ENCODE results near the gene ZSCAN12. TPM values are rescaled to one million over a fixed set of nuclear protein-coding genes. Genes with fewer than 3 reads are reported as not detected.

ZSCAN12 gene
- polyA plus RNA-seq, 1 donor from 2014 or later, result 20.3 TPM

DNA sequence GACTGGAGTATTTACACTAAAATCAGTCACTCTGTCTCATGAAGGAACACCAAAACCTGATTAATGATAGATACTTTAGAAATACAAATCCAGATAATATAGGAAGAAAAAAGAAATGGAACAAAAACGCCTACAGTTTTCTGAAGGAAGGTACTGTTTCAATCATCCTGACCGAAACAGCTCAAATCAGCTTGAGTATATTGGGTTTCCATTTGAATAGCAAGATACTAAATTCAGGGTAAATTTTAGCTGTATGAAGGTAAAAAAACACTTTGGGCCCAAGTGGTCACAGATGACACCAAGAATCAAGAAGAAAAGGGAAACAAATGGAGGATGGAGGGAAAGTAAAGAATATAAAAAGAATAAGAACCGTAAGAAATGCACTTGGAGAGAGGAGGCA, 36.9 kb upstream of the ZSCAN12 start:
- no peak overlapping the region for H3K4me3 ChIP-seq (ENCODE audit: low read length)
- no peaks in the 10 kb centered on the region for H3K36me3 ChIP-seq (ENCODE audit: insufficient read depth, low read length)
- H3K27me3 ChIP-seq (ENCODE audit: insufficient read depth, low read depth, low read length), result no peaks in the 10 kb centered on the region
- peaks cover 12% of the 10 kb centered on the region for H3K79me2 ChIP-seq (replicated peaks; ENCODE audit: insufficient read depth, low read length)
- no peaks in the 10 kb centered on the region for H4K20me1 ChIP-seq (ENCODE audit: insufficient read depth)
- no peak overlapping the region for H3K27ac ChIP-seq (ENCODE audit: low read length)
- H3K9me3 ChIP-seq (ENCODE audit: low read length), result no peaks in the 10 kb centered on the region
- H3K9me2 ChIP-seq (ENCODE audit: insufficient read depth, low read length), result no peaks in the 10 kb centered on the region
- no peak overlapping the region for H2AFZ ChIP-seq (ENCODE audit: low read depth, low read length)
- TF ChIP-seq SMC3 (conservative IDR thresholded peaks at IDR 0.05; ENCODE audit: poor library complexity), result no peak
- TF ChIP-seq POLR2AphosphoS5 (IDR thresholded peaks at IDR 0.05), result no peak
- no peak for TF ChIP-seq RAD21 (conservative IDR thresholded peaks at IDR 0.05)
- H3K4me2 ChIP-seq (ENCODE audit: low read length), result no peak overlapping the region
- no peak overlapping the region for H3K9ac ChIP-seq (ENCODE audit: low read length)
- H3F3A ChIP-seq (ENCODE audit: insufficient read depth, low read length, poor library complexity, severe bottlenecking), result no peaks in the 10 kb centered on the region

DNA sequence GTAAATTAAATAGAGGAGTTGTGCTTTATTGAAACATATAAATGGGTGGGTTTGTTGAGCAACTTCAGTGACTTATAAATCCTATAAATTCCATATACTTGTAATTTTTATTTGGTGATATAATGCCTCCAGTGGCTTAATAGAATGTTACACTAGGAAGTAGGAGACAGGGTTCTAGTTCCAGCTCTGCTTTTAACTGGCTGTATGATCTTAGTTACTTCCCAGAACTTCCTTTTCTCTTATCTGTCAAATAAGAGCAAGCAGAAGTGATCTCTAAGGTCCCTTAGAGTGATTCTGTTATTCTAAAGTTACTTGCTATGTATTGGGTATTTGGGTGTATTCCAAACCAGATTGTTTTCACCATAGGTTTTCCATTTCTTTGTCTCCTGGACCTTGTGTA, 33.6 kb upstream of the ZSCAN12 start:
- peaks cover 6% of the 10 kb centered on the region for H3K36me3 ChIP-seq (ENCODE audit: insufficient read depth, low read length)
- no peak overlapping the region for H3K27ac ChIP-seq (ENCODE audit: low read length)
- TF ChIP-seq SMC3 (conservative IDR thresholded peaks at IDR 0.05; ENCODE audit: poor library complexity) (no peak), MXI1 (conservative IDR thresholded peaks at IDR 0.05; ENCODE audit: poor library complexity, severe bottlenecking) (no peak), RAD21 (conservative IDR thresholded peaks at IDR 0.05) (no peak), TAF1 (IDR thresholded peaks at IDR 0.05; ENCODE audit: low read depth) (no peak), EZH2 (IDR thresholded peaks at IDR 0.05; ENCODE audit: borderline replicate concordance, insufficient read depth, low read length, poor library complexity, severe bottlenecking) (no peak), POLR2AphosphoS5 (IDR thresholded peaks at IDR 0.05) (no peak), EP300 (conservative IDR thresholded peaks at IDR 0.05; ENCODE audit: poor library complexity, severe bottlenecking) (no peak)
- TF ChIP-seq, protein P1, sequence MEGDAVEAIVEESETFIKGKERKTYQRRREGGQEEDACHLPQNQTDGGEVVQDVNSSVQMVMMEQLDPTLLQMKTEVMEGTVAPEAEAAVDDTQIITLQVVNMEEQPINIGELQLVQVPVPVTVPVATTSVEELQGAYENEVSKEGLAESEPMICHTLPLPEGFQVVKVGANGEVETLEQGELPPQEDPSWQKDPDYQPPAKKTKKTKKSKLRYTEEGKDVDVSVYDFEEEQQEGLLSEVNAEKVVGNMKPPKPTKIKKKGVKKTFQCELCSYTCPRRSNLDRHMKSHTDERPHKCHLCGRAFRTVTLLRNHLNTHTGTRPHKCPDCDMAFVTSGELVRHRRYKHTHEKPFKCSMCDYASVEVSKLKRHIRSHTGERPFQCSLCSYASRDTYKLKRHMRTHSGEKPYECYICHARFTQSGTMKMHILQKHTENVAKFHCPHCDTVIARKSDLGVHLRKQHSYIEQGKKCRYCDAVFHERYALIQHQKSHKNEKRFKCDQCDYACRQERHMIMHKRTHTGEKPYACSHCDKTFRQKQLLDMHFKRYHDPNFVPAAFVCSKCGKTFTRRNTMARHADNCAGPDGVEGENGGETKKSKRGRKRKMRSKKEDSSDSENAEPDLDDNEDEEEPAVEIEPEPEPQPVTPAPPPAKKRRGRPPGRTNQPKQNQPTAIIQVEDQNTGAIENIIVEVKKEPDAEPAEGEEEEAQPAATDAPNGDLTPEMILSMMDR (IDR thresholded peaks at IDR 0.05; ENCODE audit: poor library complexity, severe bottlenecking), result no peak
- TF ChIP-seq, protein P2, sequence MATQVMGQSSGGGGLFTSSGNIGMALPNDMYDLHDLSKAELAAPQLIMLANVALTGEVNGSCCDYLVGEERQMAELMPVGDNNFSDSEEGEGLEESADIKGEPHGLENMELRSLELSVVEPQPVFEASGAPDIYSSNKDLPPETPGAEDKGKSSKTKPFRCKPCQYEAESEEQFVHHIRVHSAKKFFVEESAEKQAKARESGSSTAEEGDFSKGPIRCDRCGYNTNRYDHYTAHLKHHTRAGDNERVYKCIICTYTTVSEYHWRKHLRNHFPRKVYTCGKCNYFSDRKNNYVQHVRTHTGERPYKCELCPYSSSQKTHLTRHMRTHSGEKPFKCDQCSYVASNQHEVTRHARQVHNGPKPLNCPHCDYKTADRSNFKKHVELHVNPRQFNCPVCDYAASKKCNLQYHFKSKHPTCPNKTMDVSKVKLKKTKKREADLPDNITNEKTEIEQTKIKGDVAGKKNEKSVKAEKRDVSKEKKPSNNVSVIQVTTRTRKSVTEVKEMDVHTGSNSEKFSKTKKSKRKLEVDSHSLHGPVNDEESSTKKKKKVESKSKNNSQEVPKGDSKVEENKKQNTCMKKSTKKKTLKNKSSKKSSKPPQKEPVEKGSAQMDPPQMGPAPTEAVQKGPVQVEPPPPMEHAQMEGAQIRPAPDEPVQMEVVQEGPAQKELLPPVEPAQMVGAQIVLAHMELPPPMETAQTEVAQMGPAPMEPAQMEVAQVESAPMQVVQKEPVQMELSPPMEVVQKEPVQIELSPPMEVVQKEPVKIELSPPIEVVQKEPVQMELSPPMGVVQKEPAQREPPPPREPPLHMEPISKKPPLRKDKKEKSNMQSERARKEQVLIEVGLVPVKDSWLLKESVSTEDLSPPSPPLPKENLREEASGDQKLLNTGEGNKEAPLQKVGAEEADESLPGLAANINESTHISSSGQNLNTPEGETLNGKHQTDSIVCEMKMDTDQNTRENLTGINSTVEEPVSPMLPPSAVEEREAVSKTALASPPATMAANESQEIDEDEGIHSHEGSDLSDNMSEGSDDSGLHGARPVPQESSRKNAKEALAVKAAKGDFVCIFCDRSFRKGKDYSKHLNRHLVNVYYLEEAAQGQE (IDR thresholded peaks at IDR 0.05; ENCODE audit: borderline replicate concordance), result no peak
- no peak overlapping the region for H3K4me3 ChIP-seq (ENCODE audit: low read length)
- no peaks in the 10 kb centered on the region for H3F3A ChIP-seq (ENCODE audit: insufficient read depth, low read length, poor library complexity, severe bottlenecking)
- H3K9ac ChIP-seq (ENCODE audit: low read length), result no peak overlapping the region
- H3K27me3 ChIP-seq (ENCODE audit: insufficient read depth, low read depth, low read length), result no peaks in the 10 kb centered on the region
- no peak overlapping the region for H3K4me2 ChIP-seq (ENCODE audit: low read length)
- no peaks in the 10 kb centered on the region for H4K20me1 ChIP-seq (ENCODE audit: insufficient read depth)
- no peaks in the 10 kb centered on the region for H3K9me3 ChIP-seq (ENCODE audit: low read length)
- H3K79me2 ChIP-seq (replicated peaks; ENCODE audit: insufficient read depth, low read length), result peaks cover 3% of the 10 kb centered on the region
- no peaks in the 10 kb centered on the region for H3K9me2 ChIP-seq (ENCODE audit: insufficient read depth, low read length)
- H2AFZ ChIP-seq (ENCODE audit: low read depth, low read length), result no peak overlapping the region

DNA sequence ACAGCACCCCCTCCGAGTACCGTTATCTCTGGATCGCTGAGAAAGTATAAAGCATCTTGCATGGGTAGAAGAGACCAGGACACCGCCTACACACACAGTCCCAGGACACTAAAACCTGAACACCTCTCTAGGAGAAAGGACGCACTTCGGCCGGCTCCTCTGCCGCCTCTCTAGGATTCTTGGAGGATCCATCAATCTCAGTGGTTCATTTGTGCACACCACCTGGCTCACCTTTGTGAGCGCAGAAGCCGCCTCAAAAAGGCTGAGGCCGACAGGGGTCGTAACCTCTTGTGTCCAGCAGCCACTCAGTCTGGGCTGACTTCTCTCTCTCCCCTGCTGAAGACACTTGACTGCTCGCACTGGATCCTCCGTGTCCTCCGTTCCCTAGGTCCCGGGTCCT, 30.2 kb upstream of the ZSCAN12 start:
- H3K9me3 ChIP-seq (ENCODE audit: low read length), result no peaks in the 10 kb centered on the region
- no peak for TF ChIP-seq SMC3 (conservative IDR thresholded peaks at IDR 0.05; ENCODE audit: poor library complexity)
- TF ChIP-seq MXI1 (conservative IDR thresholded peaks at IDR 0.05; ENCODE audit: poor library complexity, severe bottlenecking), result no peak
- TF ChIP-seq, protein P2 (IDR thresholded peaks at IDR 0.05; ENCODE audit: borderline replicate concordance), result no peak
- no peak for TF ChIP-seq TAF1 (IDR thresholded peaks at IDR 0.05; ENCODE audit: low read depth)
- TF ChIP-seq, protein P1 (IDR thresholded peaks at IDR 0.05; ENCODE audit: poor library complexity, severe bottlenecking), result no peak
- no peak for TF ChIP-seq POLR2AphosphoS5 (IDR thresholded peaks at IDR 0.05)
- no peak for TF ChIP-seq EZH2 (IDR thresholded peaks at IDR 0.05; ENCODE audit: borderline replicate concordance, insufficient read depth, low read length, poor library complexity, severe bottlenecking)
- no peak for TF ChIP-seq EP300 (conservative IDR thresholded peaks at IDR 0.05; ENCODE audit: poor library complexity, severe bottlenecking)
- no peak for TF ChIP-seq RAD21 (conservative IDR thresholded peaks at IDR 0.05)
- no peak overlapping the region for H2AFZ ChIP-seq (ENCODE audit: low read depth, low read length)
- H3F3A ChIP-seq (ENCODE audit: insufficient read depth, low read length, poor library complexity, severe bottlenecking), result no peaks in the 10 kb centered on the region
- H3K36me3 ChIP-seq (ENCODE audit: insufficient read depth, low read length), result peaks cover 6% of the 10 kb centered on the region
- no peaks in the 10 kb centered on the region for H3K79me2 ChIP-seq (replicated peaks; ENCODE audit: insufficient read depth, low read length)
- no peaks in the 10 kb centered on the region for H3K9me2 ChIP-seq (ENCODE audit: insufficient read depth, low read length)
- H3K4me3 ChIP-seq (ENCODE audit: low read length), result no peak overlapping the region
- no peak overlapping the region for H3K9ac ChIP-seq (ENCODE audit: low read length)
- H3K27me3 ChIP-seq (ENCODE audit: insufficient read depth, low read depth, low read length), result no peaks in the 10 kb centered on the region
- H4K20me1 ChIP-seq (ENCODE audit: insufficient read depth), result no peaks in the 10 kb centered on the region
- no peak overlapping the region for H3K27ac ChIP-seq (ENCODE audit: low read length)
- H3K4me2 ChIP-seq (ENCODE audit: low read length), result no peak overlapping the region

Measured in neural cell (in vitro differentiated cells).